ENCODE data around the gene TUNAR.

DNA sequence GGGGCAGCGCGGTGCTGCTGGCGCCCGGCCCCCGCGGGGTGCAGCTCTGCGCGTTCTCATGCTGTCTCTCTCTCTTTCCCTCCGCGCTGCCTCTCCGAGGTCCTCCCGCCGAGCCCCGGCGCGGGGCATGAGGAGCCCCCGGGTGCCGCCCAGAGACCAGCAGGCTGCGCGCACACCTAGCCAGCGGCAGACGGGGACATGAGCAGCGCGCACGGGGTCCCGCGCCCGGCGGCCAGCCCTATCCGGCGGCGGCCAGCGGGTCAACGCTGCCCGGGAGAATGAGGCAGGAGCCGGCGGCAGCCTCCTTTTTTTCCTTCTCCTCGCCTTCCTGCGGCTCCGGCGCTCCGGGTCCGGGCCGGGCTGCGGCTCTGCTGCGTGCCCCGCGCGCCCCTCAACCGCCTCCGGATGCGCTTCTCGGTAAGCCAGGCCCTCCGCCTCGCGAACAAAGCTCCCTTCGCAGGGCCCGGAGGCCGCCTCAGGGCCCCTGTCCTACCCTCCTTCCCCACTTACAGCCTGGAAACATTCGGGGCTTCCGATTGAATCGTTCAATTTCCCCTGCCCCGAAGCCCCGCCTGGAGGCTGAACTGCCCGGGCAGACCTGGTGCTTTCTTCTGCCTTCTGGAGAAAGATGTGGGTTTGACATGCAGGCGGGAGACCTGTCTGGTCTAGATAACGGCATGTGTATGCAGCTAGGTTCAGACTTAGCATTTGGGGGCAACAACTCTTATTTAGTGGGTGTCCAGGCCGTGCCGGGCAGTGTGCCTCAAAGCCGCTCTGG is at the start of gene TUNAR:
- TF ChIP-seq, protein P1, sequence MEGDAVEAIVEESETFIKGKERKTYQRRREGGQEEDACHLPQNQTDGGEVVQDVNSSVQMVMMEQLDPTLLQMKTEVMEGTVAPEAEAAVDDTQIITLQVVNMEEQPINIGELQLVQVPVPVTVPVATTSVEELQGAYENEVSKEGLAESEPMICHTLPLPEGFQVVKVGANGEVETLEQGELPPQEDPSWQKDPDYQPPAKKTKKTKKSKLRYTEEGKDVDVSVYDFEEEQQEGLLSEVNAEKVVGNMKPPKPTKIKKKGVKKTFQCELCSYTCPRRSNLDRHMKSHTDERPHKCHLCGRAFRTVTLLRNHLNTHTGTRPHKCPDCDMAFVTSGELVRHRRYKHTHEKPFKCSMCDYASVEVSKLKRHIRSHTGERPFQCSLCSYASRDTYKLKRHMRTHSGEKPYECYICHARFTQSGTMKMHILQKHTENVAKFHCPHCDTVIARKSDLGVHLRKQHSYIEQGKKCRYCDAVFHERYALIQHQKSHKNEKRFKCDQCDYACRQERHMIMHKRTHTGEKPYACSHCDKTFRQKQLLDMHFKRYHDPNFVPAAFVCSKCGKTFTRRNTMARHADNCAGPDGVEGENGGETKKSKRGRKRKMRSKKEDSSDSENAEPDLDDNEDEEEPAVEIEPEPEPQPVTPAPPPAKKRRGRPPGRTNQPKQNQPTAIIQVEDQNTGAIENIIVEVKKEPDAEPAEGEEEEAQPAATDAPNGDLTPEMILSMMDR (conservative IDR thresholded peaks at IDR 0.05; ENCODE audit: low read length): no peak
- no peak for TF ChIP-seq EZH2phosphoT487 (IDR thresholded peaks at IDR 0.05; ENCODE audit: borderline replicate concordance, low read depth, low read length)

Data from OCI-LY7 (cell line).